C4-2B (cell line): ENCODE data around the gene SYN1.

Experiments used
- H3K27ac ChIP-seq: fragments of 450-650 bp; 2 replicates; pipeline ENCODE4 v1.5.1; 2017
- ZFX ChIP-seq: fragments of 450-650 bp; IDR thresholded peaks from 2 replicates; pipeline ENCODE4 v1.6.1; 2017
- TF ChIP-seq, protein P1 (sequence below): fragments of 450-650 bp; conservative IDR thresholded peaks from 2 replicates; pipeline ENCODE4 v1.5.1; 2017; ENCODE audit warnings: mild to moderate bottlenecking

SYN1 gene

DNA sequence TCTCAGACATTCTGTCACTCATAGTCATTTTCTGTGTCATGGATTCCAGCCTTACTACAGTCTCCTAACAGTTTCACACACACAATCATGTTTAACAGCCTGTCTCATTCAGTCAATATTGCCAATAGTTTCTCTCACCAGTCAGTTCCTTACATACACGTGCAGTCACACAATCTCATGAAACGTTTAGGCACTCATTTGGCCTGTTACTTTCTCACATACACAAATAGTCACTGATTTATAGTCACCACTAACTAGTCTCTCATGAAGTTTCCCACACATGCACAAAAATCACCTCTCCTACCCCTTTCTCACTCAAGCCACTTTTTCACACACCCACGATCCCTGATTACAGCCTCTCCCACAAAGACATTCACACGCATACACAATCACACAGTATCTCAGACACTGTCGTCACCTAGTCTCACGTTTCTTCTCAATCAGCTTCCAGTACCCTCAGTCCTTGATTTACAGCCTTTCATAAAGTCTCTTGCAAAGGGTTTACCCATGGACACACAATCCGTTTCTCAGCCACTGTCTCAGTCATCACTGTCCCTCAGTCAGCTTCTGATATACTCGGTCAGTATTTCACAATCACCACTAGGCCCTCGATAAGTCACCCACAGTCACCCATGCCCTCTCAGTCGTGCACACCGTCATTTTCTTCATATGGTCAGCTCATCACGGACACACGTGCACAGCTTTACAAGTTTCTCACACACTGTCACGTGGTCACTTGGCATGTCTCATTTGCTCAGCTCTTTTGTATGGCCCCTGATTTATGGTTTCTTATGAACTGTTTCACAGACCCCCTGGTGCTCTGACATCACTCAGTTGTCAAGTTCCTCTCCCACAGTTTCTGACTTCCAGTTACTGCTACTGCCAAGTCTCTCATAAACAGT, 14.3 kb upstream of the SYN1 start:
- TF ChIP-seq ZFX = no peak
- no peak overlapping the region for H3K27ac ChIP-seq

DNA sequence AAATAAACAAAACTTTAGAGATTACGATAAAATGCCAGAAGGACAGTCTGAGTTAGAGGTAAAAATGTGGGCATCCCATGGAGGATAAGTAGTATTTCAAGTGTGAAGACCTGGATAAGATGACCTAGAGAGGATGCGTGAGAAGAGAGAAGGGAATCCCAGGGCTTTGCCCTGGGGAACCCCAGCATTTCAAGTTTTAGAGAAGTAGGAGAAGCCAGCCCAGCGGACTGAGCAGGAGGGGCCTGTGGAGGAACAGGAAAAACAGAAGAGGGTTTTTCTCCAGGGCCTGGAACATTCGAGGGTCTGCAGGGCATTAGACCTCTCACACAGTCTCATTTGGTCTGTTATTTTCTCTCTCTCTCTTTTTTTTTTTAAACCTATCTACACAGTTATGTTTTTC, 13.0 kb upstream of the SYN1 start:
- no peak for TF ChIP-seq ZFX
- TF ChIP-seq, protein P1, sequence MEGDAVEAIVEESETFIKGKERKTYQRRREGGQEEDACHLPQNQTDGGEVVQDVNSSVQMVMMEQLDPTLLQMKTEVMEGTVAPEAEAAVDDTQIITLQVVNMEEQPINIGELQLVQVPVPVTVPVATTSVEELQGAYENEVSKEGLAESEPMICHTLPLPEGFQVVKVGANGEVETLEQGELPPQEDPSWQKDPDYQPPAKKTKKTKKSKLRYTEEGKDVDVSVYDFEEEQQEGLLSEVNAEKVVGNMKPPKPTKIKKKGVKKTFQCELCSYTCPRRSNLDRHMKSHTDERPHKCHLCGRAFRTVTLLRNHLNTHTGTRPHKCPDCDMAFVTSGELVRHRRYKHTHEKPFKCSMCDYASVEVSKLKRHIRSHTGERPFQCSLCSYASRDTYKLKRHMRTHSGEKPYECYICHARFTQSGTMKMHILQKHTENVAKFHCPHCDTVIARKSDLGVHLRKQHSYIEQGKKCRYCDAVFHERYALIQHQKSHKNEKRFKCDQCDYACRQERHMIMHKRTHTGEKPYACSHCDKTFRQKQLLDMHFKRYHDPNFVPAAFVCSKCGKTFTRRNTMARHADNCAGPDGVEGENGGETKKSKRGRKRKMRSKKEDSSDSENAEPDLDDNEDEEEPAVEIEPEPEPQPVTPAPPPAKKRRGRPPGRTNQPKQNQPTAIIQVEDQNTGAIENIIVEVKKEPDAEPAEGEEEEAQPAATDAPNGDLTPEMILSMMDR = no peak
- no peak overlapping the region for H3K27ac ChIP-seq

DNA sequence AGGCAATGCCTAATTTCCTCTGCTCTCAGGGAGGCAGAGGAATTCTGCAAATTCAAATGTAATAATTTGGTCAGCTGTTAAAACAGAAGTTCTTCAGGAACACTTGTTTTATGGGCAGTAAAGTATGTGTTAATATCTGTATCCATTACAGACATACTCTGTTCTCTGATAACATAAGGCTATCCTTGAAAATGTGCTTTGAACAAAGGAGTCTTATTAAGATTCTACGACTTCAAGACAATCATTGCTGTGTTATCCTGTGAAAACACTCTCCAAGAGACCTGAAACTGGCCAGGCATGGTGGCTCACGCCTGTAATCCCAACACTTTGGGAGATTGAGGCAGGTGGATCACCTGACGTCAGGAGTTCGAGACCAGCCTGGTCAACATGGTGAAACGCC, 12.0 kb upstream of the SYN1 start:
- no peak for TF ChIP-seq ZFX
- TF ChIP-seq, protein P1 = no peak
- no peak overlapping the region for H3K27ac ChIP-seq

DNA sequence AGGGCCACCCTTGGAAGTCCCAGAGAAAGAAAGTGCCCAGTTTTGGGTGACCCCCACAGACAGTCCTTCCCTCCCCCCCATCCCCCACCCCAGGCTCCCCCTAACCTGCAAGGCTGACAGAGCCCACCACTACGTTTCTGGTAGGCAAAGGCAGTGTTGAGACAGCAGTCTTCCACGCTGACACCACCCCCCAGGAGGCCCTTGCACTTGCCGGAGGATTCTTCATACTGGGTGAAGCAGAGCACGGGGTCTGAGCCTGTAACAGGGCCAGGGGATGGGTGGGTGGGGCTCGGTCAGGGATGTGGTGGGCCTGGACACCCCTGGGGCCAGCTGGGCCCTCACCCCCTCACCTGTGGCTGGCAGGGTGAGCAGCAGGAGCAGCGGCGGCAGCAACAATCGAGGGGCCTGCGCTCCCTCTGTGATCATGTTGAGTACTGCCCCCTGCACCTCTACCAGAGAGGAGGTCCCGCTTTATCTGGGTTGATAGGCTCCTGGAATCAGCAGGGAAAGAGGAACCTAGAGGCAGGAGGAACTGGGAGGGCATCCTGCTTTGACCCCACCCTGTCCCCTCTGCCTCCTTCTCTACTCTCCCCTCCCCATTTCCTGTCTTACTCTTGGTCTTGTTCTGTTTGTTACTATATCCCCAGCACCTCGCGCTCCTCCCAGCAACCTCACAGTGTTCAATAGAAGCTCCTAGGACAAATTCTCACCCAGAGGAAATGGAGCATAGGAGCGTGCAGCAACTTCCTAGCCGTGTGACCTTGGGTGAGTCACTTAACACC, 10.0 kb upstream of the SYN1 start, which contains the start of gene CFP:
Gene CFP (minus strand): TSS at position 512 of the 782 bp plus-strand sequence. CDS start 86 bp downstream, at position 426.
- H3K27ac ChIP-seq = no peak within 1 kb of the TSS
- TF ChIP-seq, protein P1 = no peak
- no peak for TF ChIP-seq ZFX

DNA sequence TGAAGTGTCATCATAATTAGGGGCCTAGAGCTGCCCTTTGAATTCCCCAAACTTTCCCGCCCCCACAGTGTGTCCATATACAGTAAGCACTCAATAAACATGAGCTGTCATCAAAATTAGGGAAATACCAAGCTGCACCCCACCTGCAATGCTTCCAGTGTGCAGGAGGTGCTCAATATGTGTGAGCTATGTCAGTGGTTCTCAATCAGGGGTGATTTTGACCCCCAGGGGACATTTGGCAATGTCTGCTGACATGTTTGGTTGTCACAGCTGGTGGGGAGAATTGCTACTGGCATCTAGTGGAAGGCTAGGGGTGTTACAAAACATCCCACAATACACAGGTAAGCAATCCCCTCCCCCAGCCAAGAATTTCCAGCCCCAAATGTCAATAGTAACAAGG, 9.3 kb upstream of the SYN1 start:
- TF ChIP-seq ZFX = no peak
- TF ChIP-seq, protein P1 = no peak
- no peak overlapping the region for H3K27ac ChIP-seq

DNA sequence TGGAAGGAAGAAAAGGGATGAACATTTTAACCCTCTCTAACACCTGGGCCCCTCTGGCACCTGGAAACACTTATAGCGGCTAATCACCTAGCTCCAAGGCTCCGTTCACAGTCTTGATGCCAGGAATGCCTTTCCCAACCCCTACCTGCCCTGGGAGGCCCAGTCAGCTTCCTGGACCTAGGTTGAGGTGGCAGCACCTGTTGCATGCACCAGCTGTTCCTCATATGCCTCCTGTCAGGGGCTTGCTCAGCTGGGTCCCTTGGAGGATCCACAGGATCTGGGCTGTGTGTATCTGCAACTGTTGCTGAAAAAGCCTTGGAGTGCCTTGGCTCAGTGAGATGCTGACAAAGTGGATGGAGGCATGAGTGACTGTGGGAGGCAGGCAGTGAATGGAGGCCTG, 5.7 kb upstream of the SYN1 start:
- H3K27ac ChIP-seq = no peak overlapping the region

DNA sequence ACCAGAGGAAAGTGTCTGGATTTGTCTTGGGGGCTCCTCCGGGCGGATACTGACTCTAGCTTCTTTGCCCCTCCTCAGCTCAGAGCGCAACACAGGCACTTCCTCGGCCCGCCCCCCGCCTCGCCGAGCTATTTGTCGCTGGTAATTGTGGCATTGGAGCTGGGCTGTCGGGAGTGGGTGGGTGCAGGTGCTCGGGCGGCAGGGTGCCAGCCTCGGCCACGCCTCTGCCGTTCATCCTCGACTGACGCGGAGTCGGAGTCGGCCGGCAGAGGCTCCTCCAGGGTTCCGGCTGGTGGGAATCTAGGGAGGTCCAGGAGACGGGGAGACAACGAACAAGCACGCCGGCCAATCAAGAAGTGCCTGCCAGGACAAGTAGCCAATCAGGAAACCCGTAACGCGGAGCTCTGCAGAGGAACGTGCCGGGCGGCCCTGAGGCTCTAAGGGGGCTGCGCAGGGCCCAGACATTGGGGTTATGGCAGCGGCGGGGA, 3.9 kb upstream of the SYN1 start:
- H3K27ac ChIP-seq = no peak overlapping the region
- TF ChIP-seq, protein P1 = no peak
- TF ChIP-seq ZFX = no peak

More for the DNA sequence above, 5.7 kb upstream of the SYN1 start:
- TF ChIP-seq, protein P1 = no peak
- TF ChIP-seq ZFX = no peak
